Measurements from ENCODE around the gene MGA.

MGA gene

DNA sequence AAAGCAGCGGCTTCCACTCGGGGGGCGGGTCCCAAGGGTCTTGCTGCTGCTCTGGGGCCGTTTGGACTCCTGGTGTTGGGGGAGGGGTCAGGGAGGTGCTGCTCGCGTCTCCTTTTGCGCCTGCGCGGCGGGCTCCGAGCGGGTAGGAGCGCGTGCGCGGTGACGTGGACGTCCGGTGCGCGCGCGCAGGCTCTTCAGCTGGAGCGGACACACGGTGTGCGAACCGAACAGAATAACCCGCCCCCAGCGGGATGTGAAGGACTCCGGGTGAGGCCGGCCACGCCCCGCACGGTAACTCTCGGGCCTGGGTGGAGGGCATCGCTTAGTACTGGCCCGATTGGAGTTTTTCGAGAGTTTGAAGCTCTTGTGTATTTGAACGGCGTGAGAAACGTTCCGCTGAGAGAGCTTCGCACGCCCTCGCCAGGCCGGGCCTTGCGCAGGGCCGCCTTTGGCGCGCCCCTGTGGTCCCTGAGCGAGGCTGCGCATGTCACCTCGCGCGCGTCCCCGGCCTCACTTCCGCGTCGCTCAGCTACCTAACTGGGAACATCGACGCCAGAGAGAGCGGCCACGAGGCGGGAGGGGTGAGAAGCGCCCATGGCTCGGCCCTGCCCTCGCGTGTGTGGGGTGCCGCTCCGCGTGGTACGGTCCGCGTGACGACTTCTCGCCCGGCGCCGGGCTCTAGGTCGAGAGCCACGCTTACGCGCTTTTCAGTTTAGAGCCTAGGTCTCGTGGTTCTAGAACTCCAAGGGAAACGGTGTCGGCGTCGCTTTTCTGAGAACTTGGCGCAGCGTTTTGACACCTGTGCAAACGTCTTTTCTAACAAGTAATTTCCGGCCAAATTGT lies at the start of gene MGA:
MGA (plus strand) TSS at position 171 of the 843 bp plus-strand sequence.
- DNase-seq, result peak; percentile 95
- TF ChIP-seq GATA1 (IDR thresholded peaks at IDR 0.05; ENCODE audit: low read depth, low read length), result no peak
- peak; percentile 54 for TF ChIP-seq POLR2A (IDR thresholded peaks at IDR 0.05; ENCODE audit: low read length)

DNA sequence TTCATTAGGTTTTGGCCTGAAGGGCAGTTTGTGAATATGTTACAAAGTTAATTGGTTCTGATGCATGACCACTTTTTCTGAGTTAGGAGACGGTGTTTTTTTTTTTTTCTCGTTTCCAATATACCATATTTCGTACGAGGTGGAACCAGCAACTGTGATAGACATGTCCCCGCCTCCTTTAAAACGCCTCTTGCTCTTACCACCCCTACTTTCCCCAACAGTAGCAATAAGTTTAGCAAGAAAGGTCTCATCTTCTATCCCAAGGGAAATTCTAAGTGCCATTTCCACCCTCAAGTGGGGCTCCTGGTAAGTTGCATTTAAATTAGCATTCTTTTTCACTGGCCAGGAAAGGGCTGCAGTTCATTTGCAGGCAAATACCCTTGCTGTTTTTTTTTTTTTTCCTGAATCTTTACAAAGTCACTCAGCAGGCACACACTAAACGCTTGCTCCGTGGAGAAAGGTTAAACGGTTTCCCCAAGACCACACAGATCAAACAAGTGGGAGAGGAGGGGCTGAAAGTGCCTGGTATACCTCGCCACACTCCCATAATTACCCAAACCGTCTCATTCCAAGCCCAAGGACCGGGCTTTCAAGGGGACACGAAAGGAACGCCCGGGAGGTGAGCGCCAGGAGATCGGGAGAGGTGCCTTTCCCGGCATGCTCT lies 39.5 kb upstream of the MGA start:
- DNase-seq, result no peak
- no peak for TF ChIP-seq POLR2A (IDR thresholded peaks at IDR 0.05; ENCODE audit: low read length)
- TF ChIP-seq GATA1 (IDR thresholded peaks at IDR 0.05; ENCODE audit: low read depth, low read length), result no peak

DNA sequence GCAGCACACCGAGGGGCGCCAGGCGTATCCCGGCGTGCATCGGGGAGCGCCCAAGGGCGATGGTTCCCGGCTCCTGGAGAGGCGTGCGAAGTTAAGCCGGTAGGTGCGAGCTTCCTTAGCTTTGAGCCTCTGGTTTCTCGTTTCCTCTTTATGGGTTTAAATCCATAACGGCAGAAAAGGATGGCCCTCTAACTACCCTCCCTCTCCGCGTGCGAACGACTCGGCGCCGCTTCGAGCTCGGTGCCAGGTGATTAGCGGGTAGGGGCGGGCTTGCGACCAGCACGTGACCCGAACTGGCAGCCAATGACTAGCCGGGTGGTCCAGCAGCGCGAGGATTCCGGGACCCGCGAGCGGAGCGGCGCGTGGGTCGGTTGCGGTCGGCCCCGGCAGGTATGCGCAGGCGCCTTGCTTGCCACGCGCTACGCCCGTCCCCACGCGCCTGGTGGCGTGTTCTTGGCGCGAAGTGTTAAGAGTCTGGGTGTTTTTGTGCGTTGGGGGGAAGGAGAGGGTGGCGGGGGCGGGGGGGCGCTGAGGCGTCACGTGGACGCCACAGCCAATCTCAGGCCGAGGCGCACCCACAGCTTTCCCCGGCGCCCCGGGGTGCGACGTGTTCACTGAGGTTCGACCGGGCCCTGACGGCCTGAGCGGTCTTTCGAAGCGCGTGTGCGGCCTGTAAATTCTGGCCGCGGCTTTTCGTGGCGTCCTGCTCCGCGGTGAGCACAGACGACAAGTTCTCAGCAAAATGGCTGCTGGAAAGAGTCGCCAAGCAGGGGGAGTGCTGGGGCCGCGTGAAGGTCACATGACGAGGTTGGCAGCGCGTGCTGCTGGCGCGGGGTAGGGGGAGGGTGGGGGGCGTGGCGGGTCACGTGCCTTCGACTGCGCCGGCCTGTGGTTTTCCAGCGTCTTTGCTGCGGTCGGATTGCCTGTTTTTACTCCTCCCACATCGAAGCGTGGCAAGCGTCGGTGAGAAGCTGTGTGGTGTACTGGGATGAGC lies 38.7 kb upstream of the MGA start:
- peak; percentile 86 to 88 for DNase-seq
- TF ChIP-seq POLR2A (IDR thresholded peaks at IDR 0.05; ENCODE audit: low read length) (peak; percentile 26), GATA1 (IDR thresholded peaks at IDR 0.05; ENCODE audit: low read depth, low read length) (no peak)

DNA sequence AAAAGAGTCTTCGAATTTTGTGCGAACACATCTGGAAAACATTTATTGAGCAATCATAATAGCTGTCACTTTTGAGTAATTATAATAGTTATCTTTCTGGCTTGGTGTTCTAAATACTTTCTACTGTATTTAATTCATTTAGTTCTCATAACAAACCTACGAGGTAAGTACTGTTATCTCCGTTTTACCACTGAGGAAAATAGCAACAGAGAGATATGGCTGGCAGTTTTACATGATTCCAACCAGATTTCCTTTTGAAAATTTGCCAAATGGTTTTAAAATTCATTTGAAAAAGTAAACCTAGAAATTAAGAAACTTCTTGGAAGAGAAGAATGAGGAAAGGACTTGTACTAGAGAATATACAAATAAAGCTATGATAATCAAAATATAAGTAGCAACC lies 37.3 kb upstream of the MGA start:
- no peak for TF ChIP-seq GATA1 (IDR thresholded peaks at IDR 0.05; ENCODE audit: low read depth, low read length)
- no peak for TF ChIP-seq POLR2A (IDR thresholded peaks at IDR 0.05; ENCODE audit: low read length)
- no peak for DNase-seq

DNA sequence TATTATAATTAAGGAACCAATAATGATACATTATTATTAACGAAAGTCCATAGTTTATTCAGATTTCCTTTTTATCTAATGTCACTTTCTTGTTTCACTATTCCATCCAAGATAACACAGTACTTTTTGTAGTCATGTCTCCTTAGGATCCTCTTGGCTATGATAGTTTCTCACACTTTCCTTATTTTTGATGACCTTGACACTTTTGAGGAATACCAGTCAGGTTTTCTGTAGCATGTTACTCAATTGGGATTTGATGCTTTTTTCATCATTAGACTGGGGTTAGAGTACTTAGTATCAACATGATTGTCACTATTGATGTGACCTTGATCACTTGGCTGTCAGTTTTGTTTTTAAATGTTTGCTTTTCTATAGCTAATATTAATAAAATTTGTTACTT lies 33.0 kb upstream of the MGA start:
- TF ChIP-seq GATA1 (IDR thresholded peaks at IDR 0.05; ENCODE audit: low read depth, low read length) (no peak), POLR2A (IDR thresholded peaks at IDR 0.05; ENCODE audit: low read length) (no peak)
- DNase-seq, result no peak

DNA sequence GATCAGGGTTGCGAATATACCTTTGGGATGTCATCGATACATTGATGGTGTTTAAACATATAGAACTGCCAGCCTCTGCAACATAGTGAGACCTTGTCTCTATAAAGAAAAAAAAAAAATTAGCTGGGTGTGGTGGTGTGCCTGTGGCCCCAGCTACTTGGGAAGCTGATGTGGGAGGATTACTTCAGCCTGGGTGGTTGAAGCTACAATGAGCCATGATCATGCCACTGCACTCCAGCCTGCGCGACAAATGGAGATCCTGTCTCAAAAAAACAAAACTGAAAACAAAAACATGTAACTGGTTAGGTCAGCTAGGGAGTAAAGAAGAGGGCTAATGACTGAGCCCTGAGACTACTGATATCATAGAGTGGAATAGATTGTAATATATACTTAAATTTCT lies 30.7 kb upstream of the MGA start:
- DNase-seq, result no peak
- TF ChIP-seq POLR2A (IDR thresholded peaks at IDR 0.05; ENCODE audit: low read length) (no peak), GATA1 (IDR thresholded peaks at IDR 0.05; ENCODE audit: low read depth, low read length) (no peak)

GRCh38 chr15:41629883-41630282 lies 30.3 kb upstream of the MGA start:
- TF ChIP-seq POLR2A (IDR thresholded peaks at IDR 0.05; ENCODE audit: low read length) (no peak), GATA1 (IDR thresholded peaks at IDR 0.05; ENCODE audit: low read depth, low read length) (no peak)
- DNase-seq, result no peak

- no peak for DNase-seq
- no peak for TF ChIP-seq POLR2A (IDR thresholded peaks at IDR 0.05; ENCODE audit: low read length)
- TF ChIP-seq GATA1 (IDR thresholded peaks at IDR 0.05; ENCODE audit: low read depth, low read length), result no peak
Observed at GRCh38 chr15:41630616-41631217, 29.5 kb upstream of the MGA start.

- DNase-seq, result peak; percentile 16 to 49
- TF ChIP-seq POLR2A (IDR thresholded peaks at IDR 0.05; ENCODE audit: low read length) (no peak), GATA1 (IDR thresholded peaks at IDR 0.05; ENCODE audit: low read depth, low read length) (no peak)
Observed at GRCh38 chr15:41631880-41632470, 28.2 kb upstream of the MGA start.

DNA sequence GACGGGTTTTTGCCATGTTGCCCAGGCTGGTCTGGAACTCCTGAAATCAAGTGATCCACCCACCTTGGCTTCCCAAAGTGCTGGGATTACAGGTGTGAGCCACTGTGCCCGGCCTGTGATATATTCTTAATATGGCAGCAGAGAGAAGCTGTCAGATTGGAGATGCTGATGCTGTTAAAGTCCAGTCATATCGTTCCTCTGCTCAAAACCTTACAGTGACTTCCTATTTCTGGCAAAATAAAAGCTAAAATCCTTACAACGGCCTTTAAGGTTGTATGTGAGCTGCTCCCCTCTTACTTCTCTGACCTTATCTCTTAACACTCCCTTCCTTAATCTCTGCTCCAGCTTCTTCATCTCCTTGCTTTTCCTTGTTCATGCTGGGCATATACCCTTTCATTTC lies 26.6 kb upstream of the MGA start:
- TF ChIP-seq POLR2A (IDR thresholded peaks at IDR 0.05; ENCODE audit: low read length) (no peak), GATA1 (IDR thresholded peaks at IDR 0.05; ENCODE audit: low read depth, low read length) (no peak)
- no peak for DNase-seq

GRCh38 chr15:41634072-41634626 lies 26.1 kb upstream of the MGA start:
- TF ChIP-seq GATA1 (IDR thresholded peaks at IDR 0.05; ENCODE audit: low read depth, low read length), result no peak
- no peak for TF ChIP-seq POLR2A (IDR thresholded peaks at IDR 0.05; ENCODE audit: low read length)
- peak in 1 of 2 experiments; percentile 13 for DNase-seq

GRCh38 chr15:41637086-41637485 lies 23.1 kb upstream of the MGA start:
- TF ChIP-seq GATA1 (IDR thresholded peaks at IDR 0.05; ENCODE audit: low read depth, low read length), result no peak
- TF ChIP-seq POLR2A (IDR thresholded peaks at IDR 0.05; ENCODE audit: low read length), result no peak
- no peak for DNase-seq

GRCh38 chr15:41640985-41641384 lies 19.2 kb upstream of the MGA start:
- TF ChIP-seq POLR2A (IDR thresholded peaks at IDR 0.05; ENCODE audit: low read length), result no peak
- TF ChIP-seq GATA1 (IDR thresholded peaks at IDR 0.05; ENCODE audit: low read depth, low read length), result no peak

More at GRCh38 chr15:41640985-41641384, 19.2 kb upstream of the MGA start:
- no peak for DNase-seq
